ENCODE results near the gene HBZ.

DNA sequence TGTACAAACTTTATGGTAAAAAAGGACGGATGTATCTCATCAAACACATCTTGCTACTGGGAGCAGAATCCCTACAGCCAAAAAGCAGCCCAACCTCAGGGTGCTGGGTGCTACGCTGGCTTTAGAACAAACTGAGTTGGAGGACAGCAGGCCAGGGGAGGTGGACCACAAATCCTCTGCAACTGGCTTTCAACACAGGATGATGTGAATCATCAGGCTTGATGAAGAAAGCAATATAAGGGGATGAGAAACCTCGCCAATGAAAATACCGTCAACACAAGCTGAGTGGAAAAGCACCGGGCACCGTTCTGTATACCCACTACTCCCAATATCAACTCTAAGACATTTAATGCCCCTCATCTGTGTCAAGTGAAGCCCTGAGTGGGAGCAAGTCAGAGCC, 42.1 kb downstream of the HBZ start:
- no peak for TF ChIP-seq POLR2A (IDR thresholded peaks at IDR 0.05; ENCODE audit: borderline replicate concordance, extremely low read depth, insufficient read depth, insufficient read length)
- no peak for TF ChIP-seq EZH2 (IDR thresholded peaks at IDR 0.05)
- TF ChIP-seq TCF7L2 (IDR thresholded peaks at IDR 0.05; ENCODE audit: borderline replicate concordance, extremely low read depth, insufficient read depth, insufficient read length) = no peak
- TF ChIP-seq, protein P1, sequence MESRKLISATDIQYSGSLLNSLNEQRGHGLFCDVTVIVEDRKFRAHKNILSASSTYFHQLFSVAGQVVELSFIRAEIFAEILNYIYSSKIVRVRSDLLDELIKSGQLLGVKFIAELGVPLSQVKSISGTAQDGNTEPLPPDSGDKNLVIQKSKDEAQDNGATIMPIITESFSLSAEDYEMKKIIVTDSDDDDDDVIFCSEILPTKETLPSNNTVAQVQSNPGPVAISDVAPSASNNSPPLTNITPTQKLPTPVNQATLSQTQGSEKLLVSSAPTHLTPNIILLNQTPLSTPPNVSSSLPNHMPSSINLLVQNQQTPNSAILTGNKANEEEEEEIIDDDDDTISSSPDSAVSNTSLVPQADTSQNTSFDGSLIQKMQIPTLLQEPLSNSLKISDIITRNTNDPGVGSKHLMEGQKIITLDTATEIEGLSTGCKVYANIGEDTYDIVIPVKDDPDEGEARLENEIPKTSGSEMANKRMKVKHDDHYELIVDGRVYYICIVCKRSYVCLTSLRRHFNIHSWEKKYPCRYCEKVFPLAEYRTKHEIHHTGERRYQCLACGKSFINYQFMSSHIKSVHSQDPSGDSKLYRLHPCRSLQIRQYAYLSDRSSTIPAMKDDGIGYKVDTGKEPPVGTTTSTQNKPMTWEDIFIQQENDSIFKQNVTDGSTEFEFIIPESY (IDR thresholded peaks at IDR 0.05; ENCODE audit: extremely low read depth, insufficient replicate concordance, low read length) = no peak

Data from HCT116 (cell line).